TTC549 (cell line): ENCODE data around the gene ZFX.

ENCODE experiments used
- FAIRE-seq: peaks from 2 replicates; lab custom pipeline; 2012; peaks lifted over from hg19 to GRCh38; lab: Jason Lieb, UNC

Gene ZFX

GRCh38 chrX:24241822-24242648, 92.5 kb downstream of the ZFX start:
- peak; percentile 89 for FAIRE-seq

GRCh38 chrX:24242649-24243175, 93.2 kb downstream of the ZFX start:
- FAIRE-seq: peak; percentile 78

GRCh38 chrX:24243188-24243587, 93.7 kb downstream of the ZFX start:
- no peak for FAIRE-seq

GRCh38 chrX:24243692-24244091, 94.2 kb downstream of the ZFX start:
- FAIRE-seq: no peak

- peak; percentile 88 for FAIRE-seq
Observed at GRCh38 chrX:24245202-24245601, 95.7 kb downstream of the ZFX start.

- FAIRE-seq: no peak
Observed at GRCh38 chrX:24248042-24248441, 98.5 kb downstream of the ZFX start.

- no peak for FAIRE-seq
Observed at GRCh38 chrX:24253030-24253429, 103.5 kb downstream of the ZFX start.

GRCh38 chrX:24253469-24253868, 103.9 kb downstream of the ZFX start:
- FAIRE-seq: no peak

GRCh38 chrX:24257011-24257410, 107.5 kb downstream of the ZFX start:
- no peak for FAIRE-seq

GRCh38 chrX:24259544-24260240, 110.2 kb downstream of the ZFX start:
- FAIRE-seq: peak; percentile 81

GRCh38 chrX:24260842-24261550, 111.5 kb downstream of the ZFX start:
- no peak for FAIRE-seq

GRCh38 chrX:24262309-24262708, 112.8 kb downstream of the ZFX start:
- no peak for FAIRE-seq

GRCh38 chrX:24264383-24264782, 114.9 kb downstream of the ZFX start:
- no peak for FAIRE-seq
